HG03025 (cell line): ENCODE measurements around the gene GGTA1.

Experiments used
- ATAC-seq: cut with Tn5 transposase; IDR thresholded peaks from one replicate; pipeline ENCODE4 v1.9.1; 2021; ENCODE audit warnings: mild to moderate bottlenecking, moderate library complexity; ENCODE audit not compliant: unreplicated experiment, low FRiP score

The GGTA1 gene

GRCh38 chr9:121503444-121503843 is 3.8 kb upstream of the GGTA1 start:
- ATAC-seq = no peak

DNA sequence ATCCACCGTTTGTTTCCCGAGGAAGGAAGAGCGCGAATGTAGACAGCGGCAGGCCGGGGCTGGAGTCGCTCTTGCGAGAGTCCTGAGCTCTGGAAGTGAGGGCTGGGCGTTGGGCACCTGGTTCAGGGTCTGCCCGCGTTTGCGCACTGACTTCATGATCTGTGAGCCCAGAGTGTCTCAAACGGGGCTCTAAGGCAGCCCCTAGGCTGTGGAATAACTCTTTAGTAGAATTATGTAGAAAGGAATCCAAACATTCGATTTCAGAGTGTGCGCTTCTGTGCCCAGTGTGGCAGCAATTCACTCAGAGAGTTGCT is 478 bp upstream of the GGTA1 start:
- ATAC-seq = no peak

- ATAC-seq = no peak
Measured at GRCh38 chr9:121499177-121499426, 542 bp downstream of the GGTA1 start.

GRCh38 chr9:121498487-121499176 is 1.0 kb downstream of the GGTA1 start:
- ATAC-seq = no peak

DNA sequence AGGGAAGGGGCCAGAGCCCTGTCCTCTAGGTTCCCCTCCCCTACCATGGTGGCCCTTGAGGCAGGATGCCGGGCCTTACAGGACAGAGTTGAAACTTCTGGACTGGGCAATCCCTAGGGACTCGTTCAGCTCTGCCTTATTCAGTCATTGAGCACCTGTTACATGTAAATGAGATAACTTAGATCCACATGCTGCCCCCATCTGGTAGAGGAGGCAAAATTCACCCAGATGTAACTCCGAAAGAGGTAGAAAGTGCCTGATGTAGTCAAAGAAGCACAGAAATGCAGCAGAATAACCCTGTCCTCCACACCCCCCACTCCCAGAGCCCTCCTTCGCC is 1.5 kb downstream of the GGTA1 start:
- ATAC-seq = peak; percentile 71

GRCh38 chr9:121495976-121496375 is 3.7 kb downstream of the GGTA1 start:
- no peak for ATAC-seq

- ATAC-seq = no peak
Measured at GRCh38 chr9:121494192-121494591, 5.5 kb downstream of the GGTA1 start.

GRCh38 chr9:121491111-121491510 is 8.5 kb downstream of the GGTA1 start:
- no peak for ATAC-seq

DNA sequence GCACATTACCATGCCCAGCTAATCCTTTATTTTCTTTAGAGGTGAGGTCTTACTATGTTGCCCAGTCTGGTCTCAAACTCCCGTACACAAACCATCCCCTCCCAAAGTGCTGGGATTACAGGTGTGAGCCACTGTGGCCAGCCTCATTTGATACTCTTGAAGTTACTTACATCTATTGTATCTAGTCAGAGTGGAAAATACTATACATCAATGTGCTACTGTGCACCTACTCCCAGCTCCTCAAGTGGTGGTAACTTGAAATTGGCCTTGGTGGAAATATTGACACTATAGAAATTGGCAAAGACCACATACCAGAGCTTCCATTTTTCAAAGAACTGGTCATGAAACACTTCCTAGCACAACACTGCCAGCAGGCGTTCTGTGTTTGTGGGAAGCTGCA is 10.3 kb downstream of the GGTA1 start:
- no peak for ATAC-seq

DNA sequence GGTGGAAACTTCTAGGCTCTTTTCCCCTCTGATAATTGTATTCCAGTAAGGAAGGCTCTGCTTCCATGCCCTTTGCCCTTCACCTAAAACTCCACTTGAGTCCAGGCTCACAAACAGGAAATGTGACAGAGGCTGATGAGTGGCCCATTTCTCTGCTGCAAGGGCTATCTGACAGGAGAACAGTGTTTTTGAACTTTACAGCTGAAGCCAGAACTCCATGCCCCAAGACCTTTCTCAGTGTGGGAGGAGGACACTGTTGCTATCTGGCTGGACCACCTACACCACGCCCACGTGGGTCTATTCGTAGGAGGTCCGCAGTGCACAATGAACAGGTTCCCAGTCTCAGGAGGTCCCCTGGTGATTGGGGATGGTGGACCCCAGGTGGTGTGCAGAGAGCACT is 13.6 kb downstream of the GGTA1 start:
- no peak for ATAC-seq

DNA sequence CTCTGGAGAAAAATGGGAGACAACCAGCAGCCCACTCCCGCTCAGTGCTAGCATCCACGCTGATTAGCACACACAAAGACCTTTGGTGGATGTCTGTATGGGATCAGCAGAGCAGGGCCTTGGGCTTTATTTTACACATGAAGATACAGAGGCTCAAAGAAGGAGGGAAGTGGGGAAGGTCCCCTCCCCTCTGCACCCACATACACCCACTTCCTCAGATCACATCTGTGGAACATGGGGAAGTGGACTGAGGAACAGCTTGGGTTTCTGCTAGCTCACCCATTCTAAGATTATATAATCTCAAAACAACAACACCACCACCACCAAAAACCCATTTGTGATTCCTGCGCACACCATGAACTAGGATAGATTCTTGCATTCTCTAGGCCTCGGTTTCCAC is 14.0 kb downstream of the GGTA1 start:
- ATAC-seq = no peak

GRCh38 chr9:121484651-121485446 is 14.8 kb downstream of the GGTA1 start:
- ATAC-seq = no peak

DNA sequence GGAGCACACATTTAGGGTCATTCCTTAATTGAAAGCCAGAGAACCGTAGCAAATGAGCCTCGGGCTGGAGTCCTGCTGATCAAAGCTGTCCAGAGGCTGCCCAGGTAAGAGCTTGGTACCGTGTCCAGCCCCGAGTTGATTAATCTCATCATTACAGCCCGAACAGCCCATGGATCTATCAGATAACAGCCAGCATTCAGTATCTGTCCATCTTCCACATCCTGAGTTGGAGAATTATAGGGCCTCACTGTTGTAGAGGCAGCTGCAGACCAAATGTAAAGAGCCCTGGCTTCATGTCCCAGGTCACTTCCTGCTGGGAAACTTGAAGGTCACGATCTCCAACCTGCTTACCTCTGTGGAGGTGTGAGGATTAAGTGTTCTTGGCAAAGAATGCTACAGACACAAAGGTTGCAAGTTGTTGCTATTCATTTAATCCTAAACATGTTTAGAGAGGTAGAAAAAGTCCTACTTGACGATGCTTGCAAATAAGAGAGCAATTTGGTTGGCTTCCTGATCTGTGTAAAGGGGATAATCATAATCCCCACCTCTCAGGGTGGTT is 16.1 kb downstream of the GGTA1 start:
- no peak for ATAC-seq

DNA sequence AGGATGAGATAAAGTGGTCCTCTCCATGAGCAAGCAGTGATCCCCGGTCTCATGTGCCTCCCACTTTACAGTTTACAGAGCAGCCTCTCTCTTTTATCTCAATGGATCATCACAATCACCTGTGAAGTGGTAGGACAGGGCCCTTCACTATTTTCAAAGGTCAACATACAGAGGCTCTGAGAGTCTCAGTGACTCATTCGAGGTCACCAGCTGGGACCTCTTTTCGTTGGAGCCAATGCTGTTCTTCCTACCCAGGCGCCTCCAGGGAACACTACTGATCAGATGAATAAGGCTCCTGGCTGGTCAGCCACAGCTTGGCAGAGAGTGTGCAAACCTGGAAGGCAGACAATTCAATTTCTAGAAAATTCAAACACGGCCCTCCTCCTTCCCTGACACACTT is 16.6 kb downstream of the GGTA1 start:
- no peak for ATAC-seq

GRCh38 chr9:121478816-121479676 is 20.6 kb downstream of the GGTA1 start:
- no peak for ATAC-seq

GRCh38 chr9:121476156-121476555 is 23.5 kb downstream of the GGTA1 start:
- ATAC-seq = no peak

DNA sequence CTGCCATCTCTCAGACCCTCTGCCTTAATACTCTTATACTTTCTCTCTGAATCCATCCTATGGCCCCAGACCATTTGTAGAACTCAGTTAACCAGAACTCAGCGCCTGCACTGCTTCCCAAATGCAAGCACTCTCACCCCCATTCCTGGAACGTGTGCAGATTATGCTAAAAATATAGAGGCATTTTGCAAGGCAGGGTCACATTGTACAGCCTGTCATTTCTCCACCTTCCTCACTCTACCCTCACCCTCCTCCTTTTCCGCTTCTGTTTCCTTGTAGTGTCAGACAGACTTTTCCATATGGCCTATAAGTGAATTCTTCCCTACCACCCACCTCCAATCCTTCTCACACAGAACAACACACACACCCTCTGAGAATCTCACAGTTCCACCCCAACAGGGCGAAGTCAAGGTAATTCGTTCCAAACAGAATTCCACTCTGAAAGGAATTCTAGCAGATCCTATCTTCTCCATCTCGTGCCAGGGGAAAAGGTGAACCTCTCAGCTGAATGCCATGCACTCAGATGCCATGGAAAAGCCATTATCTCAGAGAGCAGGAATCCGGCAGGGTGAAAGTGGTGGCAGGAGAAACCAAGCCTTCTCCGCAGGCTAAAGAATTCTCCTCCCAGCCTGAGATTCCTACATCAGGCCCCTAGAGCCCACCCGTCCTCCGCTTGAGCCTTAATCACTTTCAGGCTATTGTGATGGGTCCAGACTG is 25.3 kb downstream of the GGTA1 start:
- no peak for ATAC-seq

DNA sequence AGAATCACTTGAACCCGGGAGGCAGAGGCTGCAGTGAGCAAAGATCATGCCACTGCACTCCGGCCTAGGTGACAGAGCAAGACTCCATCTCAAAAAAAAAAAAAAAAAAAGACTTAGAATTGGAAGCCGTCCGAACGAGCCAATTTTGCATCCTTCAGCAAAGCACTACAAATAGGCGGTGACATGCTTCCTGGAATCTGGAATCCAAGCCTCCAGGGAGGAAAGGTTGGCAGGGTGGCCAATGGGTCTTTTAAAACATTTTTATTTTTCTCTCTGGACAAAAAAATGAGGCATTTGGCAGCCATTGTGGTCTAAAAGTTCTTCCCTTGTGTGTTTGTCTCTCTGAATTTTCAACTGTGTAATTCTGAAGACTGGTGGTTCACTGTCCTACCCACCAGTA is 26.4 kb downstream of the GGTA1 start:
- no peak for ATAC-seq

DNA sequence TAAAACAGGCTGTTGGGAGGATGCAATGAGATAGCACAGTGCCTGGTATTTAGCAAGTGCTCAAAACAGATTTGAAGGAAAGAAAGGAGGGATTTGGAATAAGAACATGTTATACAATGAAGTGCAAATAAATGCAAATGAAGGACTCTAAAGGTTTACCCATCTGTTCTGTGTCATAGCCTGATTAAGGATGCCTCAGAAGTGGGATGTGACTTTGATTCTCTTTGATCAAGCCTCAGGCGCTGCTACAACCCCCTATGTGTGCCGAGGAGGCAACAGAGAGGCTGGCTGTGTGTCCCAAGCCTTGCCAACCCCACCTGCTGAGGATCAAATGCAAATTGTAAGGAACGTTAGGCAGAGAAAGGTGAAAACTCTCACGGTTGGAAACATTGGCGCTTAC is 27.2 kb downstream of the GGTA1 start:
- ATAC-seq = no peak

GRCh38 chr9:121466142-121466541 is 33.5 kb downstream of the GGTA1 start:
- no peak for ATAC-seq

GRCh38 chr9:121464968-121465367 is 34.7 kb downstream of the GGTA1 start:
- ATAC-seq = no peak
